Fibroblast of skin of left biceps (primary cell): ENCODE data around the gene RTP2.

Experiments
- DNase-seq, 2 experiments: peaks; one replicate each; pipeline ENCODE4 v3.0.0-alpha.2; 2013; ENCODE audit warnings: low read depth in 2 of 2

Gene RTP2, protein sequence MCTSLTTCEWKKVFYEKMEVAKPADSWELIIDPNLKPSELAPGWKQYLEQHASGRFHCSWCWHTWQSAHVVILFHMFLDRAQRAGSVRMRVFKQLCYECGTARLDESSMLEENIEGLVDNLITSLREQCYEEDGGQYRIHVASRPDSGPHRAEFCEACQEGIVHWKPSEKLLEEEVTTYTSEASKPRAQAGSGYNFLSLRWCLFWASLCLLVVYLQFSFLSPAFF

GRCh38 chr3:187702507-187703033 is at the start of gene RTP2:
Gene RTP2 (minus strand): TSS chr3:187702557. CDS start chr3:187702128, 429 bp downstream.
- no peak for DNase-seq

- no peak for DNase-seq
These were observed 48.3 kb upstream of the RTP2 start for GRCh38 chr3:187750513-187751123.

- DNase-seq = no peak
These were observed 47.7 kb upstream of the RTP2 start for GRCh38 chr3:187750006-187750512.

DNA sequence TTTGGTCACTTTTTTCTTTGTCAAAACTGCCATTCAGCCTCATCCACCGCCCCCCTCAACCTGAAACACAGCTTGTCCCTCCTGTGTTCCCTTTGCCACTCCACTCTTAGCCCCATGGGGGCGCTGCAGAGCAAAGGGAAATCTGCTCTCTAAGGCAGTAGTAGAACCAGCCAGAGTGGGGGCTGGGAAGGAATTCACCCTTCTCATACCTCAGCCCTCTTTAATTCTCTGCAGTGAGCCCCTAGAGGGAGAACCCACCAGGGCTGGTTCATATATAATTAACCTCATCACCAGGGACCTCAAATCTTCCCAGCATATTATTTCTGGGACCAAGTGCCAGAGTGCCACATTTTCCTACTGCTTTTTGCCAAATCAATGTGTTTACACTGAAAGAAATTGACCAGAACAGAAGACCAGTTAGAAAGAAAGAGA is 45.7 kb upstream of the RTP2 start:
- peak; percentile 61 to 65 for DNase-seq

- DNase-seq = no peak
These were observed 45.1 kb upstream of the RTP2 start for GRCh38 chr3:187747506-187747905.

DNA sequence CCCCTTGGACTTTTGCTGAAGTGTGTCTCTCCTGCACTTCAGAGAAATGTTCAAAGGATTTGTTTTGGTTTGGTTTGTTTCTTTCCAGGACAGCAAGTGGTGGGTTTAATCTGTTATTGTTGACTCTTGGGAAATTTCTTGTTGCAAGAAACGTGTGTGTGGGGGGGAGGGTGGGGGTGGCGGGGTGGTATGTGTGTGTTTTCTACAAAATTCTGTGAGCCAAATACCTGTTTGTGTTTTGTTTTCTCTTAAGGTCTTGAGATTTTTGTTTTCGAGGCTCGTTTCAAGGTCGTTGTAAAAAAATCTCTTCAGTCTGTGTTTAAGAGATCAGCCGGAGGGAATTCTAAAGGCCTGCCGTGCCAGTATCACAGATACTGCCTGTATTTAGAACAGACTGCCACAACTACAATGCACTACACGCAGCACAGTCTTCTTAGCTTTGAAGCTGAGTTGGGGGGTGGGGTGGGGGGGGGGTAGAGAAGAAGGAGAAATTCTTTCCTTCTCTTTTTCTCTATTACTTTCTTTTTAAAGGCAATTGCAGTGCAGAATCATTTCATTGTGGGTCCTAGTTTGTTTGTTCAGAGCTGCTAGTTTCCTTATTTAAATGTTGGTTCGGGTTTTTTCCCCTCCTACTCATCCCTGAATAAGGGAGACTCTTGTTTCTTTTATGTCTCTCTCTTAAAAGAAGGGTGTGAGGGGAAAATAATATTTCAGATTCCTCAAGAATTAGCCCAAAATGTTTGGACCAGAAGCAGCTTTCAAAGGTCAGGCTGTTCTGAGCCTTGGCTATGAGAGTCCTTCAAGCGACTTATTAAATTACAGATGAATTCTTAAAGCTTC is 44.3 kb upstream of the RTP2 start:
- no peak for DNase-seq

DNA sequence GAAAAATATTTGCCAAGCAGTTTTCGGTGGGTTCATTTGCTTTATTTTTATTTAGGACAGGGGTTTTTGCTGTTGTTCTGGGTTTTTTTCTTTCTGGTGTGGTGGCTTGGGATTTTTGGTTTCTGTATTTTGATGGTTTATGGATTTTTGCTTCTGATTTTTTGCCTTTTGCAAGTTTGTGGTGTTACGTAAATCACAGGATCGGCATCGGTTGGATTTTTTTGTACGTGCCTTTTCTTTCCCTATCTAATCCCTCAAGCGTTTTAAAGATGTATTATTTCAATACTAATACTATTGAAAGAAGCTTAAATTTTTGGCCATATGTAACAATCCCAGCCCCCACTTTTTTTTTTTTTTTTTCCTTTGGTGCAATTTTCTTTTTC is 43.7 kb upstream of the RTP2 start:
- DNase-seq = no peak

GRCh38 chr3:187745201-187746058 is 43.1 kb upstream of the RTP2 start, which contains the start of gene BCL6:
Gene BCL6 (minus strand): TSS chr3:187745468. CDS start chr3:187733693, 11,775 bp downstream.
- DNase-seq = peak; percentile 98 to 99

GRCh38 chr3:187744169-187745151 is 42.1 kb upstream of the RTP2 start:
- DNase-seq = no peak

GRCh38 chr3:187743195-187744141 is 41.1 kb upstream of the RTP2 start:
- no peak for DNase-seq

- DNase-seq = no peak
These were observed 40.2 kb upstream of the RTP2 start for GRCh38 chr3:187742351-187743171.

- DNase-seq = no peak
These were observed 39.3 kb upstream of the RTP2 start for GRCh38 chr3:187741403-187742350.

DNA sequence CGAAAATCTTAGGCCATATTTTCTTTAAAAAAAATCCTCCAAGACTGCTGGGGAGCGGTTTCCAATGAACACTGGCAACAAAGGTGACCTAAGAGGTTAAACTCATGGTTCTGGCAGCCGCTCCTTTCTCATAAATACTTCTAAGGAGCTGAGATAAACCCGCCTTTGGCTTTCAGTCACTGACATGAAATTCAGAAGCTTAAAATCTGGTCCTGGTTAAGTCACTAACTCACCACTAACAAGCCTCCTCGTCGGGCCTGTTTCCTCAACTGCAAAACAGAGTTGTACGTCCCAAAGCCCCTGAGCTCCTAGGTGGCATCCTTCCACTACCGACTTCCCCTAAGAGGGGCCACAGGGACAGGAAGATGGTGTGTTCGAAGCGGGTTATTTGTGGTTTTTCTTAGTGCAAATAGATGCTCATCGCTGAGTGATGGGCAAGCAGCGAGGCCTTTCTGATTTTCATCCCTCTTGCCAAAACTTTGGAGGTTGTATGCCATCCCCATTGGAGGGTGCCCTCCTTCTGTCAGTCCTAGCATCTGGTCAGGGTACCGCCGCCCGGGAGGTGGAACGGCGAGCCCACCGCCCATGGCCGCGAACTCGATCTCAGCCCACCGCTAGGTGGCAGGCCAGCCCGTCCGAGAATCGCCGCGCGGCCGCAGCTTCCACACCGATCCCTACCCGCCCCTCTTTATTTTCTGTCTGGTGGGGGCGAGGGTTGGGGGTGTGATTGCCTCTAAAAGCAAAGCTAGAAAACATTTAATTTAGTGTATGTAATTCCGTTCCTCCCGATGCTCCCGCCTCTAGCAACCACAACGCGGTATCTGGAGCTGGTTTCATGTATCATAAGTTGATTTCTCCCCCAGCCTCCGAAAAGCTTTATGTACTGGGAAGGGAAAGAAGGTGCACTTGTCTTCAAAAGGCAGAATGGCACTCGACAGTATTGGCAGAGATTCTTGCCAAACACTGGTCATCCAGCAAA is 38.4 kb upstream of the RTP2 start:
- DNase-seq = peak; percentile 69 to 73

GRCh38 chr3:187739561-187740332 is 37.4 kb upstream of the RTP2 start:
- DNase-seq = peak; percentile 79 to 83

GRCh38 chr3:187739094-187739560 is 36.8 kb upstream of the RTP2 start:
- no peak for DNase-seq
